ENCODE data around the gene ACBD4. TPM values are rescaled to one million over a fixed set of nuclear protein-coding genes. Genes with fewer than 3 reads are reported as not detected.
A peak's percentile ranks its signal among the peaks of the same experiment; 100 is the strongest.

The ACBD4 gene
- total and polyA plus RNA-seq, 2 of the 13 experiments (the other 11 are each of a cell fraction or from before 2014, with no cell fraction given) = 16.1 to 26.9 TPM

DNA sequence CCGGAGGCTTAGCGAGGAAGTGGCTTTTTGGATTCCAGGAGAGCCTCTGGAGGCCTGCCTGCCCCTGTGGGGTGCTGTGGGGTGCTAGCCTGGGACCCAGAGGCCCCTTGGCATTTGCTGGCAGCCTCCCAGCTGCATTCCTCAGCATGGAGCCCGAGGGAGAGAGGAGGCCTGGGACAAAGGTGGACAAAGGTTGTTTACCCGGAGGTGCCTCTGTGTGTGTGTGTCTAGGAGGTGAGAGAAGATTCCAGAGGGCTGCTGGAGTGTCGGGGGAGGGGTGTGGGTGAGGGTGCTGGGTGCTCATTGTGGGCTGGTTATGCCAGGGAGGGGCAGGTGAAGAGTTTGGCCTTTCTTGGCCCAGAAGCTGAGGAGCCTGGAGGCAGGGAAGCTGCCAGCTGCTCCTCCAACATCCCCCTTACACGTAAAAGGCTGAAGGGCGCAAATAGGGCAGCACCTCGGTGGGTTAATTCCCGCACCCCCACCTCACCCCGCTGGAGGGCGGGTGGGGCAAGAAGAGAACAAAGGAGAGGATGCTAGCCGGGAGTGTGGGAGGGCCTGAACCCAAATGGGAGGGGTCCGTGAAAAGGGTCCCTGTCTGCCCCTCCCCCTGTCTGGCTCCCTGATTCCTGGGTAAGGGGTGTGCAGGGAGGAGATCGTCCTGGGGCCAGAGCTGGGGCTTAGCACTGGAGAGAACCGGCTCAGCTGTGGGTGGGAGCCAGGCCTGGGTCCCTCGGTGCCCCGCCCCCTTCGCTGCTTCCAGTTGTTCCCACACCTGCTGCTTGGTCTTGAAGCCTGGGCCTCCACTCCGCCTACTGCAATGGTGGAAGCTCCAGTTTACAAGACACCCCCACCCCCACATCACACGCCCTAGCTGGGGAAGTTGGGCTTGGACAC, 36.1 kb downstream of the ACBD4 start (continued):
- TF ChIP-seq ZFP41 (CRISPR knock-in tag; IDR thresholded peaks at IDR 0.05; ENCODE audit: borderline replicate concordance) = no peak
- peak; percentile 90 for TF ChIP-seq HNRNPH1 (optimal IDR thresholded peaks at IDR 0.05; ENCODE audit: low read depth, low read length)
- peak; percentile 39 for TF ChIP-seq ZNF614 (CRISPR knock-in tag; IDR thresholded peaks at IDR 0.05; ENCODE audit: borderline replicate concordance)
- no peak for TF ChIP-seq NFE2L2 (IDR thresholded peaks at IDR 0.05; ENCODE audit: low read length)
- no peak for TF ChIP-seq ZNF12 (CRISPR knock-in tag; IDR thresholded peaks at IDR 0.05)
- TF ChIP-seq, protein P1, sequence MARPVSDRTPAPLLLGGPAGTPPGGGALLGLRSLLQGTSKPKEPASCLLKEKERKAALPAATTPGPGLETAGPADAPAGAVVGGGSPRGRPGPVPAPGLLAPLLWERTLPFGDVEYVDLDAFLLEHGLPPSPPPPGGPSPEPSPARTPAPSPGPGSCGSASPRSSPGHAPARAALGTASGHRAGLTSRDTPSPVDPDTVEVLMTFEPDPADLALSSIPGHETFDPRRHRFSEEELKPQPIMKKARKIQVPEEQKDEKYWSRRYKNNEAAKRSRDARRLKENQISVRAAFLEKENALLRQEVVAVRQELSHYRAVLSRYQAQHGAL (CRISPR knock-in tag; IDR thresholded peaks at IDR 0.05; ENCODE audit: not compliant biosample characterization) = no peak
- TF ChIP-seq ZNF703 (CRISPR knock-in tag; IDR thresholded peaks at IDR 0.05; ENCODE audit: borderline replicate concordance) = peak; percentile 37; the same call in 1 of the 2 replicates
- peak; percentile 53 for TF ChIP-seq DMAP1 (CRISPR knock-in tag; IDR thresholded peaks at IDR 0.05)
- peak; percentile 92; the same call in 1 of the 2 replicates for TF ChIP-seq CHD4 (IDR thresholded peaks at IDR 0.05; ENCODE audit: borderline replicate concordance, low read length)
- TF ChIP-seq ZKSCAN8 (CRISPR knock-in tag; IDR thresholded peaks at IDR 0.05; ENCODE audit: borderline replicate concordance) = peak; percentile 77; the same call in 1 of the 2 replicates
- TF ChIP-seq, protein P2, sequence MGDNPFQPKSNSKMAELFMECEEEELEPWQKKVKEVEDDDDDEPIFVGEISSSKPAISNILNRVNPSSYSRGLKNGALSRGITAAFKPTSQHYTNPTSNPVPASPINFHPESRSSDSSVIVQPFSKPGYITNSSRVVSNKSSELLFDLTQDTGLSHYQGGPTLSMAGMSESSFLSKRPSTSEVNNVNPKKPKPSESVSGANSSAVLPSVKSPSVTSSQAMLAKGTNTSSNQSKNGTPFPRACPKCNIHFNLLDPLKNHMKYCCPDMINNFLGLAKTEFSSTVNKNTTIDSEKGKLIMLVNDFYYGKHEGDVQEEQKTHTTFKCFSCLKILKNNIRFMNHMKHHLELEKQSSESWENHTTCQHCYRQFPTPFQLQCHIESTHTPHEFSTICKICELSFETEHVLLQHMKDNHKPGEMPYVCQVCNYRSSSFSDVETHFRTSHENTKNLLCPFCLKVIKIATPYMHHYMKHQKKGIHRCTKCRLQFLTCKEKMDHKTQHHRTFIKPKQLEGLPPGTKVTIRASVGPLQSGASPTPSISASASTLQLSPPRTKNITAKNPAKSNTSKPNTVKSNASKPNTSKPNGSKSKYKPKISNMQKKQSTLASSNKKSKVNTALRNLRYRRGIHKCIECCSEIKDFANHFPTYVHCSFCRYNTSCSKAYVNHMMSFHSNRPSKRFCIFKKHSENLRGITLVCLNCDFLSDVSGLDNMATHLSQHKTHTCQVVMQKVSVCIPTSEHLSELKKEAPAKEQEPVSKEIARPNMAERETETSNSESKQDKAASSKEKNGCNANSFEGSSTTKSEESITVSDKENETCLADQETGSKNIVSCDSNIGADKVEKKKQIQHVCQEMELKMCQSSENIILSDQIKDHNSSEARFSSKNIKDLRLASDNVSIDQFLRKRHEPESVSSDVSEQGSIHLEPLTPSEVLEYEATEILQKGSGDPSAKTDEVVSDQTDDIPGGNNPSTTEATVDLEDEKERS (CRISPR knock-in tag; IDR thresholded peaks at IDR 0.05) = no peak
- no peak for TF ChIP-seq ZNF550 (CRISPR knock-in tag; IDR thresholded peaks at IDR 0.05; ENCODE audit: borderline replicate concordance)
- TF ChIP-seq ZNF329 (CRISPR knock-in tag; IDR thresholded peaks at IDR 0.05; ENCODE audit: low read depth) = 0 out of 2 replicates have a peak, but pooled peaks have one; percentile 45
- 0 out of 2 replicates have a peak, but pooled peaks have one; percentile 67 for TF ChIP-seq FOXK1 (CRISPR knock-in tag; IDR thresholded peaks at IDR 0.05; ENCODE audit: borderline replicate concordance, low read depth)
- peak; percentile 10; the same call in 1 of the 2 replicates for TF ChIP-seq SMYD3 (CRISPR knock-in tag; IDR thresholded peaks at IDR 0.05)
- TF ChIP-seq ZFYVE20 (CRISPR knock-in tag; IDR thresholded peaks at IDR 0.05; ENCODE audit: borderline replicate concordance, low read depth) = 0 out of 2 replicates have a peak, but pooled peaks have one; percentile 55
- TF ChIP-seq, protein P3, sequence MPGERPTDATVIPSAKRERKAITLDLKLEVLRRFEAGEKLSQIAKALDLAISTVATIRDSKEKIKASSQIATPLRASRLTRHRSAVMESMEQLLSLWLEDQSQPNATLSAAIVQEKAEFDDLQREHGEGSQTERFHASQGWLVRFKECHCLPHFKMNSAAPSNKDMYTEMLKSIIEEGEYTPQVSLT (CRISPR knock-in tag; IDR thresholded peaks at IDR 0.05; ENCODE audit: borderline replicate concordance, low read depth) = no peak
- TF ChIP-seq KLF13 (CRISPR knock-in tag; IDR thresholded peaks at IDR 0.05) = 0 out of 2 replicates have a peak, but pooled peaks have one; percentile 56
- no peak for TF ChIP-seq MED8 (CRISPR knock-in tag; IDR thresholded peaks at IDR 0.05; ENCODE audit: insufficient replicate concordance)
- TF ChIP-seq HOXA3 (CRISPR knock-in tag; IDR thresholded peaks at IDR 0.05) = peak; percentile 59
- 0 out of 2 replicates have a peak, but pooled peaks have one; percentile 24 for TF ChIP-seq SRY (CRISPR knock-in tag; IDR thresholded peaks at IDR 0.05)
- TF ChIP-seq ZNF234 (CRISPR knock-in tag; conservative IDR thresholded peaks at IDR 0.05) = peak; percentile 62; the same call in 1 of the 2 replicates
- TF ChIP-seq FOXA1 (IDR thresholded peaks at IDR 0.05) = peak; percentile 67
- peak; percentile 95 for TF ChIP-seq FOXA1 (CRISPR knock-in tag; IDR thresholded peaks at IDR 0.05)
- TF ChIP-seq EP300 (IDR thresholded peaks at IDR 0.05; ENCODE audit: low read depth in 2 of 2, low read length in 2 of 2) = peak in 1 of 2 experiments; percentile 92; a peak in 3 of 4 replicates
- TF ChIP-seq EP300 (CRISPR knock-in tag; IDR thresholded peaks at IDR 0.05; ENCODE audit: borderline replicate concordance) = peak; percentile 91
